DND-41 (cell line): ENCODE data around the gene ECPAS.

ENCODE experiments used
- ATAC-seq: fragments of 200-7000 bp; cut with Tn5 transposase; 3 replicates; pipeline ENCODE4 v1.9.1; 2021; ENCODE audit warnings: low read depth; ENCODE audit not compliant: insufficient read depth
- DNase-seq: peaks from one replicate; pipeline ENCODE4 v3.0.0-alpha.2; 2020
- H2AFZ ChIP-seq: 2 replicates; pipeline ENCODE4 v1.6.0; 2012; ENCODE audit warnings: low read depth, low read length
- H3K27ac ChIP-seq: 2 replicates; pipeline ENCODE4 v1.5.1; 2012; ENCODE audit warnings: low read length, inconsistent platforms
- H3K27me3 ChIP-seq: fragments of 200-600 bp; sonication (generic); 2 replicates; pipeline ENCODE4 v1.6.0; 2012; ENCODE audit warnings: low read length, mild to moderate bottlenecking, inconsistent platforms; ENCODE audit not compliant: insufficient read depth, poor library complexity
- H3K36me3 ChIP-seq: 2 replicates; pipeline ENCODE4 v1.5.1; 2012; ENCODE audit warnings: low read length, inconsistent platforms; ENCODE audit not compliant: insufficient read depth
- H3K4me1 ChIP-seq: 2 replicates; pipeline ENCODE4 v1.5.1; 2012; ENCODE audit warnings: mild to moderate bottlenecking, low read length; ENCODE audit not compliant: insufficient read depth
- H3K4me2 ChIP-seq: 2 replicates; pipeline ENCODE4 v1.6.0; 2012; ENCODE audit warnings: mild to moderate bottlenecking, moderate library complexity, low read length, inconsistent platforms; ENCODE audit not compliant: insufficient read depth
- H3K4me3 ChIP-seq, 2 experiments: fragments of 200-600 bp in 1 of 2; shearing (Covaris generic) in 1 of 2; 2 replicates each; pipeline ENCODE4 v1.5.1; 2012 to 2016; ENCODE audit warnings: inconsistent platforms in 2 of 2, low read length in 2 of 2, mild to moderate bottlenecking in 2 of 2, low read depth in 1 of 2, moderate library complexity in 1 of 2
- H3K79me2 ChIP-seq: 2 replicates; pipeline ENCODE4 v1.6.0; 2012; ENCODE audit warnings: low read length, inconsistent platforms; ENCODE audit not compliant: insufficient read depth
- H3K9ac ChIP-seq: 2 replicates; pipeline ENCODE4 v1.6.0; 2012; ENCODE audit warnings: low read depth, mild to moderate bottlenecking, inconsistent platforms, low read length, moderate library complexity
- H3K9me3 ChIP-seq: 2 replicates; pipeline ENCODE4 v1.5.1; 2012; ENCODE audit warnings: low read length, moderate library complexity, mild to moderate bottlenecking, inconsistent platforms; ENCODE audit not compliant: insufficient read depth, severe bottlenecking
- H4K20me1 ChIP-seq: 2 replicates; pipeline ENCODE4 v1.6.0; 2012; ENCODE audit warnings: low read length; ENCODE audit not compliant: insufficient read depth
- EZH2 ChIP-seq: IDR thresholded peaks from 3 replicates; pipeline ENCODE4 v1.6.1; 2012; ENCODE audit warnings: borderline replicate concordance, low read depth, mild to moderate bottlenecking, moderate library complexity, low read length, inconsistent platforms; ENCODE audit not compliant: severe bottlenecking
- TF ChIP-seq, protein P1 (sequence below): IDR thresholded peaks from 2 replicates; pipeline ENCODE4 v1.5.1; 2012; ENCODE audit warnings: borderline replicate concordance, low read length, moderate library complexity, mild to moderate bottlenecking; ENCODE audit not compliant: poor library complexity, severe bottlenecking; ENCODE audit errors: extremely low read depth

The ECPAS gene

DNA sequence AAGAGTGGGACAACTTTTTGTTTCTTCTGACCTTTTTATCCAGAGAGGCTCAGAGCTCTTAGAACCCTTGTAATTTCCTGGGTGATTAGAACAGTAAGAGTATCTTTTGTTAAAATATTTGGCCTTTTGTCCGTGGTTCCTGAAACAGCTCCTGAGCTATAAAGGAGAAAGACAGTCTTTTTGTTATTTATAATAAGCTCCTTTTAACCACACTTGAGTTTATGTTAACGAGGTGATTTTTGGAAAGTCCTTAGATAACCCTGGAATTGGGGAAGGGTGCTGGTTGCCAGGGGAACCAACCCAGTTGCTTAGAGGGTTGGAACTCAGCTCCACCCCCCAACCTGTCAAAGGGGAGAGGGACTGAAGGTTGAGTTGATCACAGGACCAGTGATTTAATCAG, 45.6 kb upstream of the ECPAS start:
- no peak overlapping the region for H3K27ac ChIP-seq
- no peak overlapping the region for H3K4me3 ChIP-seq
- TF ChIP-seq, protein P1, sequence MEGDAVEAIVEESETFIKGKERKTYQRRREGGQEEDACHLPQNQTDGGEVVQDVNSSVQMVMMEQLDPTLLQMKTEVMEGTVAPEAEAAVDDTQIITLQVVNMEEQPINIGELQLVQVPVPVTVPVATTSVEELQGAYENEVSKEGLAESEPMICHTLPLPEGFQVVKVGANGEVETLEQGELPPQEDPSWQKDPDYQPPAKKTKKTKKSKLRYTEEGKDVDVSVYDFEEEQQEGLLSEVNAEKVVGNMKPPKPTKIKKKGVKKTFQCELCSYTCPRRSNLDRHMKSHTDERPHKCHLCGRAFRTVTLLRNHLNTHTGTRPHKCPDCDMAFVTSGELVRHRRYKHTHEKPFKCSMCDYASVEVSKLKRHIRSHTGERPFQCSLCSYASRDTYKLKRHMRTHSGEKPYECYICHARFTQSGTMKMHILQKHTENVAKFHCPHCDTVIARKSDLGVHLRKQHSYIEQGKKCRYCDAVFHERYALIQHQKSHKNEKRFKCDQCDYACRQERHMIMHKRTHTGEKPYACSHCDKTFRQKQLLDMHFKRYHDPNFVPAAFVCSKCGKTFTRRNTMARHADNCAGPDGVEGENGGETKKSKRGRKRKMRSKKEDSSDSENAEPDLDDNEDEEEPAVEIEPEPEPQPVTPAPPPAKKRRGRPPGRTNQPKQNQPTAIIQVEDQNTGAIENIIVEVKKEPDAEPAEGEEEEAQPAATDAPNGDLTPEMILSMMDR, result no peak
- TF ChIP-seq EZH2, result no peak

DNA sequence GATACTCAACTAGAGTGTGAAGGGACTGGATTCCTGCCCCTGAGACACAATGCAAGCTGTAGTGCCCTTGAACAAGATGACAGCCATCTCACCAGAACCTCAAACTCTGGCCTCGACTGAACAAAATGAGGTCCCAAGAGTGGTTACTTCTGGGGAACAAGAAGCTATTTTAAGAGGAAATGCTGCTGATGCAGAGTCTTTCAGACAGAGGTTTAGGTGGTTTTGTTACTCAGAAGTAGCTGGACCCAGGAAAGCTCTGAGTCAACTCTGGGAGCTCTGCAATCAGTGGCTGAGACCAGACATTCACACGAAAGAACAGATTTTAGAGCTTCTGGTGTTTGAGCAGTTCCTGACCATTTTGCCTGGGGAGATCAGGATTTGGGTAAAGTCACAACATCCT, 43.2 kb upstream of the ECPAS start:
- H4K20me1 ChIP-seq, result no peaks in the 10 kb centered on the region
- ATAC-seq (no peak), DNase-seq (no peak)
- no peak overlapping the region for H3K9ac ChIP-seq
- H3K27me3 ChIP-seq, result no peaks in the 10 kb centered on the region
- TF ChIP-seq, protein P1, result no peak
- no peak for TF ChIP-seq EZH2
- no peak overlapping the region for H3K27ac ChIP-seq
- H3K9me3 ChIP-seq, result no peaks in the 10 kb centered on the region
- no peaks in the 10 kb centered on the region for H3K36me3 ChIP-seq
- no peak overlapping the region for H3K4me3 ChIP-seq
- no peak overlapping the region for H3K4me2 ChIP-seq
- H3K79me2 ChIP-seq, result no peaks in the 10 kb centered on the region
- no peak overlapping the region for H2AFZ ChIP-seq
- H3K4me1 ChIP-seq, result no peaks in the 10 kb centered on the region

More for the DNA sequence above, 45.6 kb upstream of the ECPAS start:
- H3K9ac ChIP-seq, result no peak overlapping the region
- no peaks in the 10 kb centered on the region for H3K9me3 ChIP-seq
- H3K4me1 ChIP-seq, result no peaks in the 10 kb centered on the region
- no peak overlapping the region for H3K4me2 ChIP-seq
- H3K36me3 ChIP-seq, result no peaks in the 10 kb centered on the region
- no peaks in the 10 kb centered on the region for H3K27me3 ChIP-seq
- H4K20me1 ChIP-seq, result no peaks in the 10 kb centered on the region
- ATAC-seq (no peak), DNase-seq (no peak)
- H3K79me2 ChIP-seq, result no peaks in the 10 kb centered on the region
- no peak overlapping the region for H2AFZ ChIP-seq

DNA sequence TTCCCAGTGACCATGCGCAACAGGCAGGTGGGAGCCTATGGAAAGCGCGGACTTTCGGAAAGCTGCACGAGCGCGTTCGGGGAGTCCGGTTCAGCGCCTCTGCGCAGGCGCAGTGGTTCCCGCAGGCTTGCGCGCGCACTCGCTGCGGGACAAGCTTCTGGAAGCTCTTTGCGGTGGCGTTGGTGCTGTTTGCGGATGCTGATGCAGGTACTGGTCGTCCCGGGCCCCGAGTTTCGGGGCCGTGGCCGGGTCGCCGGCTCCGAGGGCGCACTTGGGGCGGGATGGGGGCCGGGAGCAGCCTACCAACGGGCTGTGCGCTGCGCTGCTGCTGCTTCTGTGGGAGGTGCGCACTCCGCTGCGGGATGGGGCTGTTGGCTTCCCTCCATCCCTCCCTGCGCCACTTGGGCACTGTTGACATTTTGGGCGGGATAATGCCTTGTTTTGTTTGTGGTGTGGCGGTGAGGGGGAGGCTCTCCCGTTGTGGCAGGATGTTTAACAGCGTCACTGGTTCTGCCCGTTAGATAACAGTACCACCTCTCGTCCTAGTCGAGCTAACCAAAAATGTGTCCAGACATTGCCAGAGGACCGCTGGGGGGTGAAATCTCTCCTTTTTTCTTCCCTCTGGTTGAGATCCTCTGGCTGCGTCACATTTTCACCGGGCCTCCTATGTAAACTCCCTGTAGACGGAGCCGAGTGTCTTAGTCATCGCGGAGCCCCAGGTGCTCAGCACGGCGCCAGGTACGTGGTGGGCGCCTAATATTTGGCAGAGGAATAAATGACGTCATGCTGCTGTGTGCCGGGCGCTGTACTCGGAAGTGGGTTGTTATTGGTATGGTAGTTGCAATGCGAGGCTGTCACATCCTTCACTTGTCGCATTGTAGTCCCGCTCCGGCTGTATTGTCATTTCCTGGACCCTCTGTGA, 41.1 kb upstream of the ECPAS start, which contains the start of gene ZNF483:
ZNF483 (plus strand) TSS at position 124 of the 922 bp plus-strand sequence. CDS start 2,217 bp downstream, outside the sequence.
- Histone ChIP-seq H3K79me2 (no peaks in the 10 kb centered on the region), H3K27me3 (no peaks in the 10 kb centered on the region), H3K4me2 (no peak within 1 kb of the TSS), H3K9me3 (no peaks in the 10 kb centered on the region), H3K4me3 (no peak within 1 kb of the TSS), H3K27ac (no peak within 1 kb of the TSS), H3K36me3 (no peaks in the 10 kb centered on the region), H2AFZ (no peak within 1 kb of the TSS), H3K9ac (no peak within 1 kb of the TSS), H3K4me1 (no peaks in the 10 kb centered on the region), H4K20me1 (no peaks in the 10 kb centered on the region)
- ATAC-seq (no peak), DNase-seq (no peak)
- TF ChIP-seq, protein P1, result no peak
- TF ChIP-seq EZH2, result no peak
